NCI-H2196 (cell line): ENCODE results near the gene MYOD1.
A peak's percentile ranks its signal among the peaks of the same experiment; 100 is the strongest.

Experiments
- DNase-seq: peaks from one replicate; lab custom pipeline; 2025; ENCODE audit not compliant: unreplicated experiment; lab: John Stamatoyannopoulos, UW

MYOD1 gene

GRCh38 chr11:17769218-17769617 lies 49.8 kb downstream of the MYOD1 start:
- DNase-seq, result no peak

GRCh38 chr11:17770048-17770652 lies 50.8 kb downstream of the MYOD1 start:
- DNase-seq, result peak; percentile 76

- DNase-seq, result no peak
These were observed 51.5 kb downstream of the MYOD1 start for GRCh38 chr11:17770917-17771316.

- DNase-seq, result no peak
These were observed 52.0 kb downstream of the MYOD1 start for GRCh38 chr11:17771415-17771814.
